CD4-positive, CD25-positive, alpha-beta regulatory T cell (primary cell): ENCODE results near the gene ZFYVE19. TPM values are rescaled to one million over a fixed set of nuclear protein-coding genes. Genes with fewer than 3 reads are reported as not detected.

Source experiments
- ATAC-seq, 2 donors: fragments of 150-1000 bp; cut with Tn5 transposase; one replicate each; pipeline ENCODE4 v1.10.0; 2021; ENCODE audit warnings: low read depth in 2 of 2, moderate number of reproducible peaks in 2 of 2, moderate library complexity in 1 of 2
- DNase-seq, 3 donors: peaks; one replicate each; pipeline versions ENCODE4 v3.0.0 to v3.0.0-alpha.2; 2012 to 2022; ENCODE audit warnings: mixed read lengths in 1 of 3
- H3K27ac ChIP-seq: one replicate; pipeline ENCODE4 v1.7.0; 2013; ENCODE audit warnings: mild to moderate bottlenecking, low read length; ENCODE audit not compliant: insufficient read depth, poor library complexity, severe bottlenecking
- H3K27me3 ChIP-seq: one replicate; pipeline ENCODE4 v1.7.0; 2013; ENCODE audit warnings: low read length; ENCODE audit not compliant: control insufficient read depth, insufficient read depth
- H3K36me3 ChIP-seq: one replicate; pipeline ENCODE4 v1.7.0; 2013; ENCODE audit warnings: mild to moderate bottlenecking, low read length, moderate library complexity; ENCODE audit not compliant: control insufficient read depth, insufficient read depth
- H3K4me1 ChIP-seq: 2 replicates; pipeline ENCODE4 v1.7.0; 2013; ENCODE audit warnings: mild to moderate bottlenecking, low read length; ENCODE audit not compliant: insufficient read depth, control insufficient read depth, poor library complexity, severe bottlenecking
- H3K4me3 ChIP-seq: one replicate; pipeline ENCODE4 v1.7.0; 2013; ENCODE audit warnings: low read depth, mild to moderate bottlenecking, low read length, moderate library complexity
- H3K9me3 ChIP-seq, 2 experiments: 1 replicate in 1 of 2; 2 replicates in 1 of 2; pipeline ENCODE4 v1.7.0; 2013; ENCODE audit warnings: low read length in 2 of 2, mild to moderate bottlenecking in 1 of 2, moderate library complexity in 1 of 2; ENCODE audit not compliant: control insufficient read depth in 2 of 2
- H3K27ac Mint-ChIP-seq, 3 donors: one replicate each; pipeline ENCODE4 v1.8.0; 2020 to 2022; ENCODE audit warnings: mild to moderate bottlenecking in 3 of 3, mixed read lengths in 3 of 3, moderate library complexity in 2 of 3
- H3K27me3 Mint-ChIP-seq: one replicate; pipeline ENCODE4 v1.8.0; 2022; ENCODE audit warnings: mild to moderate bottlenecking, mixed read lengths
- H3K36me3 Mint-ChIP-seq: one replicate; pipeline ENCODE4 v1.8.0; 2020; ENCODE audit warnings: mixed read lengths
- H3K4me1 Mint-ChIP-seq, 4 donors: one replicate each; pipeline ENCODE4 v1.8.0; 2020 to 2022; ENCODE audit warnings: mixed read lengths in 4 of 4, mild to moderate bottlenecking in 1 of 4
- H3K4me3 Mint-ChIP-seq, 4 donors: one replicate each; pipeline ENCODE4 v1.8.0; 2020 to 2022; ENCODE audit warnings: mild to moderate bottlenecking in 4 of 4, mixed read lengths in 4 of 4, moderate library complexity in 3 of 4
- H3K9me3 Mint-ChIP-seq, 7 donors: one replicate each; pipeline ENCODE4 v1.8.0; 2020 to 2022; ENCODE audit warnings: mixed read lengths in 7 of 7, mild to moderate bottlenecking in 3 of 7, moderate library complexity in 2 of 7
- polyA plus RNA-seq, 4 donors: library from polyadenylated mRNA; unstranded; fragments of 300-500 nt; fragmentation: Illumina TruSeq; gene quantifications; one replicate each; pipeline ENCODE4 v1.2.3, GENCODE V29; 2021
- total RNA-seq: library from RNA; stranded (reverse); gene quantifications from one replicate; pipeline ENCODE4 v1.2.3, GENCODE V29; 2022

Gene ZFYVE19
- total and polyA plus RNA-seq, 5 donors from 2014 or later = 14.5 to 24.4 (median 15.7) TPM

GRCh38 chr15:40825661-40826422 is 19.0 kb downstream of the ZFYVE19 start:
- no peaks in the 10 kb centered on the region for H3K36me3 ChIP-seq
- H3K9me3 ChIP-seq = no peaks in the 10 kb centered on the region
- peaks cover 9% of the 10 kb centered on the region for H3K27me3 ChIP-seq
- no peak overlapping the region for H3K4me3 Mint-ChIP-seq
- ATAC-seq (no peak), DNase-seq (no peak)
- H3K27ac ChIP-seq = no peak overlapping the region
- H3K27ac Mint-ChIP-seq = no peak overlapping the region
- H3K4me1 Mint-ChIP-seq = no peaks in the 10 kb centered on the region
- no peaks in the 10 kb centered on the region for H3K4me1 ChIP-seq
- peaks cover 0 to 1% (median 0%) of the 10 kb centered on the region in 7 donors for H3K9me3 Mint-ChIP-seq
- no peak overlapping the region for H3K4me3 ChIP-seq
- H3K36me3 Mint-ChIP-seq = no peaks in the 10 kb centered on the region
- peaks cover 26% of the 10 kb centered on the region for H3K27me3 Mint-ChIP-seq

- H3K4me3 ChIP-seq = no peak overlapping the region
- Mint-ChIP-seq H3K4me3 (no peak overlapping the region), H3K4me1 (no peaks in the 10 kb centered on the region), H3K36me3 (no peaks in the 10 kb centered on the region), H3K9me3 (no peaks in the 10 kb centered on the region), H3K27ac (no peak overlapping the region), H3K27me3 (peaks cover 22% of the 10 kb centered on the region)
- H3K27ac ChIP-seq = no peak overlapping the region
- DNase-seq = no peak
- ATAC-seq = no peak
- H3K9me3 ChIP-seq = no peaks in the 10 kb centered on the region
- peaks cover 9% of the 10 kb centered on the region for H3K27me3 ChIP-seq
- H3K4me1 ChIP-seq = no peaks in the 10 kb centered on the region
- H3K36me3 ChIP-seq = no peaks in the 10 kb centered on the region
Observed at GRCh38 chr15:40826423-40827075, 19.7 kb downstream of the ZFYVE19 start.

GRCh38 chr15:40828447-40829036 is 21.7 kb downstream of the ZFYVE19 start, which contains the start of gene PPP1R14D:
PPP1R14D (minus strand) TSS chr15:40828708; CDS start chr15:40828641, 67 bp downstream.
- no peaks in the 10 kb centered on the region for H3K4me1 ChIP-seq
- H3K4me1 Mint-ChIP-seq = no peaks in the 10 kb centered on the region
- H3K4me3 ChIP-seq = no peak within 1 kb of the TSS
- DNase-seq (no peak), ATAC-seq (no peak)
- H3K27ac ChIP-seq = no peak within 1 kb of the TSS
- peaks cover 20% of the 10 kb centered on the region for H3K27me3 Mint-ChIP-seq
- H3K36me3 ChIP-seq = no peaks in the 10 kb centered on the region
- no peaks in the 10 kb centered on the region for H3K36me3 Mint-ChIP-seq
- no peak within 1 kb of the TSS for H3K27ac Mint-ChIP-seq
- no peaks in the 10 kb centered on the region for H3K9me3 Mint-ChIP-seq
- peaks cover 7% of the 10 kb centered on the region for H3K27me3 ChIP-seq
- no peaks in the 10 kb centered on the region for H3K9me3 ChIP-seq
- peak within 1 kb of the TSS in 1 of 4 donors; percentile 7 for H3K4me3 Mint-ChIP-seq

GRCh38 chr15:40829115-40829514 is 22.2 kb downstream of the ZFYVE19 start:
- Histone ChIP-seq H3K9me3 (no peaks in the 10 kb centered on the region), H3K27ac (no peak overlapping the region), H3K4me3 (no peak overlapping the region), H3K27me3 (peaks cover 2% of the 10 kb centered on the region), H3K4me1 (no peaks in the 10 kb centered on the region), H3K36me3 (no peaks in the 10 kb centered on the region)
- ATAC-seq = no peak
- Mint-ChIP-seq H3K27me3 (peaks cover 16% of the 10 kb centered on the region), H3K4me3 (no peak overlapping the region), H3K9me3 (no peaks in the 10 kb centered on the region), H3K27ac (no peak overlapping the region), H3K36me3 (no peaks in the 10 kb centered on the region), H3K4me1 (no peaks in the 10 kb centered on the region)
- DNase-seq = no peak

GRCh38 chr15:40830884-40831283 is 24.0 kb downstream of the ZFYVE19 start:
- Histone ChIP-seq H3K27ac (no peak overlapping the region), H3K36me3 (no peaks in the 10 kb centered on the region), H3K4me1 (no peaks in the 10 kb centered on the region), H3K27me3 (peaks cover 2% of the 10 kb centered on the region), H3K9me3 (no peaks in the 10 kb centered on the region), H3K4me3 (no peak overlapping the region)
- Mint-ChIP-seq H3K4me1 (no peaks in the 10 kb centered on the region), H3K27me3 (peaks cover under 1% of the 10 kb centered on the region), H3K9me3 (no peaks in the 10 kb centered on the region), H3K4me3 (no peak overlapping the region), H3K36me3 (no peaks in the 10 kb centered on the region), H3K27ac (no peak overlapping the region)
- ATAC-seq = no peak
- DNase-seq = no peak

- Histone ChIP-seq H3K27me3 (no peaks in the 10 kb centered on the region), H3K4me3 (no peak overlapping the region), H3K27ac (no peak overlapping the region), H3K36me3 (no peaks in the 10 kb centered on the region), H3K9me3 (no peaks in the 10 kb centered on the region), H3K4me1 (no peaks in the 10 kb centered on the region)
- H3K9me3 Mint-ChIP-seq = no peaks in the 10 kb centered on the region
- H3K4me3 Mint-ChIP-seq = no peak overlapping the region
- no peak for ATAC-seq
- no peaks in the 10 kb centered on the region for H3K36me3 Mint-ChIP-seq
- no peak overlapping the region for H3K27ac Mint-ChIP-seq
- no peak for DNase-seq
- H3K4me1 Mint-ChIP-seq = no peaks in the 10 kb centered on the region
- peaks cover 4% of the 10 kb centered on the region for H3K27me3 Mint-ChIP-seq
Observed at GRCh38 chr15:40831861-40832260, 25.0 kb downstream of the ZFYVE19 start.

GRCh38 chr15:40832903-40833302 is 26.0 kb downstream of the ZFYVE19 start:
- Histone ChIP-seq H3K27me3 (no peaks in the 10 kb centered on the region), H3K4me1 (no peaks in the 10 kb centered on the region), H3K36me3 (no peaks in the 10 kb centered on the region), H3K9me3 (no peaks in the 10 kb centered on the region), H3K4me3 (no peak overlapping the region), H3K27ac (no peak overlapping the region)
- ATAC-seq (no peak), DNase-seq (no peak)
- H3K9me3 Mint-ChIP-seq = no peaks in the 10 kb centered on the region
- H3K4me1 Mint-ChIP-seq = no peaks in the 10 kb centered on the region
- peaks cover 4% of the 10 kb centered on the region for H3K27me3 Mint-ChIP-seq
- H3K4me3 Mint-ChIP-seq = no peak overlapping the region
- no peak overlapping the region for H3K27ac Mint-ChIP-seq
- no peaks in the 10 kb centered on the region for H3K36me3 Mint-ChIP-seq
